Activated CD4-positive, alpha-beta T cell treated with anti-CD3 and anti-CD28 coated beads, Interleukin-2, amount 10 ng/mL, durations not matched to agents 7 days and 5 days (primary cell): ENCODE measurements around the gene STK32C. TPM values are rescaled to one million over a fixed set of nuclear protein-coding genes. Genes with fewer than 3 reads are reported as not detected.

Experiments
- CTCF ChIA-PET: fragments of 350-600 bp; sonication (Branson Sonifier 250); formaldehyde crosslinking; loops from one replicate; lab custom pipeline; 2021; ENCODE audit warnings: antibody characterized with exemption; lab: Charles Lee
- POLR2A ChIA-PET: fragments of 350-600 bp; sonication (Branson Sonifier 250); formaldehyde crosslinking; loops from one replicate; lab custom pipeline; 2021; ENCODE audit warnings: antibody characterized with exemption; lab: Charles Lee
- DNase-seq: peaks from one replicate; pipeline ENCODE4 v3.0.0-alpha.2; 2020
- H3K27ac Mint-ChIP-seq: one replicate; pipeline ENCODE4 v1.8.0; 2021; ENCODE audit warnings: mild to moderate bottlenecking, moderate library complexity, mixed read lengths
- H3K27me3 Mint-ChIP-seq: one replicate; pipeline ENCODE4 v1.8.0; 2021; ENCODE audit warnings: mixed read lengths
- H3K36me3 Mint-ChIP-seq: one replicate; pipeline ENCODE4 v1.8.0; 2021; ENCODE audit warnings: low read depth, mixed read lengths
- H3K4me1 Mint-ChIP-seq: one replicate; pipeline ENCODE4 v1.8.0; 2021; ENCODE audit warnings: mixed read lengths
- H3K4me3 Mint-ChIP-seq: one replicate; pipeline ENCODE4 v1.8.0; 2021; ENCODE audit warnings: mild to moderate bottlenecking, moderate library complexity, mixed read lengths
- H3K9me3 Mint-ChIP-seq: one replicate; pipeline ENCODE4 v1.8.0; 2021; ENCODE audit warnings: mixed read lengths
- total RNA-seq, 2 experiments: library from RNA; stranded (reverse); gene quantifications; one replicate each; pipeline ENCODE4 v1.2.3, GENCODE V29; 2021

STK32C gene
- total RNA-seq, 2 experiments from 2014 or later: 11.1 to 15.2 TPM

- ChIA-PET CTCF (interaction anchor here (1.1 kb wide), 1 partner anchor 9 kb away, joined by 5 read pairs; no protein-coding TSS in a partner anchor), POLR2A (no interaction called here)
- H3K9me3 Mint-ChIP-seq: peaks cover 23% of the 10 kb centered on the region
- H3K4me1 Mint-ChIP-seq: no peaks in the 10 kb centered on the region
- H3K27me3 Mint-ChIP-seq: no peaks in the 10 kb centered on the region
- no peak overlapping the region for H3K27ac Mint-ChIP-seq
- H3K36me3 Mint-ChIP-seq: peaks cover 9% of the 10 kb centered on the region
- H3K4me3 Mint-ChIP-seq: no peak overlapping the region
- DNase-seq: no peak
Observed at GRCh38 chr10:132213917-132214316, 93.8 kb downstream of the STK32C start.

DNA sequence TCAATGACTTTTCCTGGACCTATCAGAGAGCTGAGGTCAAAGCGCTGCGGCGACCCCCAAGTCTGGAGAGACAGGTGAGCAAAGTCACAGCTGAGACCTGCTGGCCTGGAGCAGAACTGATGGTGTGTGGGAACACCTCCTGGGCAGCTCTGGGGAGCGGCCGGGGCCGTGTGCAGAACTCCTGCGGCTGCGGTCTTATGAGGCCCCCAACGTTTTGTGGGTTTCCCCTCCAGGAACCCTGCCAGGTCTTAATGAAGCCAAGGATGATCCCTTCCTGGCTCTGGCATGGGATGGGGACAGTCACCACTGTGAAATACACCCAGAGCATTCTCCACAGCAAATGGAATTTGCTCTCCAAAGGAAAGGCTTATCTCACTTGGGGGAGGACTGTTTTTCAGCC lies 94.9 kb downstream of the STK32C start:
- Mint-ChIP-seq H3K27me3 (no peaks in the 10 kb centered on the region), H3K9me3 (peaks cover 23% of the 10 kb centered on the region), H3K27ac (no peak overlapping the region), H3K4me1 (no peaks in the 10 kb centered on the region), H3K36me3 (peaks cover 9% of the 10 kb centered on the region), H3K4me3 (no peak overlapping the region)
- POLR2A ChIA-PET: no interaction called here
- CTCF ChIA-PET: no interaction called here
- DNase-seq: no peak

DNA sequence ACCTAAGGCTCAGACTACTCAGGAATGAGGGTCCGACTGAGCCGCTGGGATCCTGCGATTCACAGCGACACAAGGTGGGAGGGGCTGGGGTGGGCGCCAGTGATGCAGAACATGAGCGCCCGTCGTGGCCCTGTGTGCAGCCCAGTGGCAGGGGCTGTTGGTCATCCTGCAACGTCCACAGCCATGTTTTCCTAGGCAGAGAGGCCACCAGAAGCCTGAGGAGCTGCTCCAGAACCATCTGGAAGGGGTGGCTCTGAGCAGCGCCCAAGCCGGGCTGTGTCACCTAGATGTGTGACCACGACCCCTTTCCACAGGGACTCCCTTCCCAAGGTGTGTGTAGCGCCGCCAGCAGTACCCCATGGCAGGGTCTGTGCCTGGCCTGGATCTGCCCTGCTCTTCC lies 96.5 kb downstream of the STK32C start:
- ChIA-PET CTCF (no interaction called here), POLR2A (no interaction called here)
- Mint-ChIP-seq H3K27ac (no peak overlapping the region), H3K4me1 (no peaks in the 10 kb centered on the region), H3K4me3 (no peak overlapping the region), H3K36me3 (peaks cover 3% of the 10 kb centered on the region), H3K9me3 (peaks cover 16% of the 10 kb centered on the region), H3K27me3 (no peaks in the 10 kb centered on the region)
- DNase-seq: no peak

- POLR2A ChIA-PET: no interaction called here
- H3K36me3 Mint-ChIP-seq: peaks cover 3% of the 10 kb centered on the region
- no peaks in the 10 kb centered on the region for H3K4me1 Mint-ChIP-seq
- H3K27ac Mint-ChIP-seq: no peak overlapping the region
- DNase-seq: no peak
- peaks cover 14% of the 10 kb centered on the region for H3K9me3 Mint-ChIP-seq
- CTCF ChIA-PET: no interaction called here
- H3K27me3 Mint-ChIP-seq: no peaks in the 10 kb centered on the region
- H3K4me3 Mint-ChIP-seq: no peak overlapping the region
Observed at GRCh38 chr10:132210766-132211165, 97.0 kb downstream of the STK32C start.

DNA sequence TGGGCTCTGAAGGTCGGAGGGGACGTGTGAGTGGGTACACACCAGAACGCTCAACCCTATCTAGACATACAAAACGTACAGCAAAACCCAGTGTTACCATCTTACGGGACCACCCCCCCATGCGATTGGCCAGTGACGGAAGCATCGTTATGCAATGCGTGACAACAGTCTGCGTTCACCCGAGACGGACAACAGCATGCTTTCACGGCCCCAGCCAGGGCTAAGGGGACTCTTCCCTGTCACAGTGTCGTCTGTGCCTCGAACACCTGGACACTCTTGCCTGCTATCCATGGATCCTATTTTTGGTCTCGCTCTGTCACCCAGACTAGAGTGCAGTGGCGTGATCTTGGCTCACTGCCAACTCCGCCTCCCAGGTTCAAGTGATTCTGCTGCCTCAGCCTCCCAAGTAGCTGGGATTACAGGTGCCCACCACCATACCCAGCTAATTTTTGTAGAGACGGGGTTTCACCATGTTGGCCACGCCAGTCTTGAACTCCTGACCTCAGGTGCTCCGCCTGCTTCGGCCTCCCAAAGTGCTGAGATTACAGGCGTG lies 97.7 kb downstream of the STK32C start:
- Mint-ChIP-seq H3K4me1 (no peaks in the 10 kb centered on the region), H3K36me3 (no peaks in the 10 kb centered on the region), H3K27ac (no peak overlapping the region), H3K27me3 (no peaks in the 10 kb centered on the region), H3K4me3 (no peak overlapping the region), H3K9me3 (peaks cover 7% of the 10 kb centered on the region)
- DNase-seq: no peak
- ChIA-PET CTCF (no interaction called here), POLR2A (no interaction called here)

- CTCF ChIA-PET: no interaction called here
Observed at GRCh38 chr10:132209130-132209529, 98.6 kb downstream of the STK32C start.

GRCh38 chr10:132208462-132209050 lies 99.2 kb downstream of the STK32C start:
- Mint-ChIP-seq H3K4me3 (no peak overlapping the region), H3K9me3 (peaks cover 3% of the 10 kb centered on the region), H3K27me3 (no peaks in the 10 kb centered on the region), H3K27ac (no peak overlapping the region), H3K36me3 (no peaks in the 10 kb centered on the region), H3K4me1 (no peaks in the 10 kb centered on the region)
- CTCF ChIA-PET: no interaction called here
- POLR2A ChIA-PET: no interaction called here
- DNase-seq: no peak

More at GRCh38 chr10:132209130-132209529, 98.6 kb downstream of the STK32C start:
- POLR2A ChIA-PET: no interaction called here
- H3K36me3 Mint-ChIP-seq: no peaks in the 10 kb centered on the region
- no peak for DNase-seq
- no peaks in the 10 kb centered on the region for H3K4me1 Mint-ChIP-seq
- no peaks in the 10 kb centered on the region for H3K27me3 Mint-ChIP-seq
- no peak overlapping the region for H3K27ac Mint-ChIP-seq
- H3K9me3 Mint-ChIP-seq: peaks cover 7% of the 10 kb centered on the region
- no peak overlapping the region for H3K4me3 Mint-ChIP-seq

- H3K4me1 Mint-ChIP-seq: no peaks in the 10 kb centered on the region
- H3K9me3 Mint-ChIP-seq: no peaks in the 10 kb centered on the region
- ChIA-PET CTCF (interaction anchor here (0.6 kb wide), 1 partner anchor 340 kb away, joined by 3 read pairs; no protein-coding TSS in a partner anchor), POLR2A (no interaction called here)
- H3K4me3 Mint-ChIP-seq: no peak overlapping the region
- no peaks in the 10 kb centered on the region for H3K27me3 Mint-ChIP-seq
- H3K27ac Mint-ChIP-seq: no peak overlapping the region
- DNase-seq: no peak
- no peaks in the 10 kb centered on the region for H3K36me3 Mint-ChIP-seq
Observed at GRCh38 chr10:132207536-132208461, 100.0 kb downstream of the STK32C start.

DNA sequence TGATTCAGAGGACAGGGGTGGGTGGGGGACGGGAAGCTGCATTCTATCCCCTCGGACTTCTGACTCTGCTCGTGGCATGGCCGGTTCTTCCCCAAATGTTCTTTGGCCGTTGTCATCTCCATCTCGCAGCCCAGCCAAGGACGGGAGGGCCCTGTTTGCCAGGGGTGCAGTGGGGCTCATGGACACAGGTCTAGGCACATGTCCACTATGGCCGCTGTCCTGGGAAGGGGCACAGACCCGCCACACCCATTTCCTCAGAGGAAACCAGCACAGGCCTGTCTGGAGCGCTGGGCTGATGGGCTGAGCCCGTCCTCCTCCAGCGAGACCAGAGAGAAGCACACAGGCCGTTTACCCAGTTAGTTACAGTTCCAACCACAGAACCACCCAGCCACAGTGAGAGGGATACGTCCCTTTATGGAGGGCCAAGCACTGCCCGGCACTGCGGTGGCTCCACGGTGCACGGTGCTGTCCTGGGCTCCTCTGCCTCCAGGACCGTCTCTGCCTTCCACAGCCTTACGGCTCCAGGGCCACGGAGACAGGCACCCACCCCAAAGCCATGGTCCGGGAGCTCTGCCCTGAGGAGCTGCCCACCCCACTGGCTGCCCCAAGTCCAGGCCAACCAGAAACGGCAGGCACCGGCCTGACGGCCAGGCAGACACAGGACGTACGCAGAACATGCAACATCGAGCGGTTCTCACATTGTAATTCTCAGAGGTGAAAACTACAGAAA lies 100.8 kb downstream of the STK32C start:
- Mint-ChIP-seq H3K27me3 (no peaks in the 10 kb centered on the region), H3K9me3 (no peaks in the 10 kb centered on the region), H3K27ac (no peak overlapping the region), H3K4me3 (no peak overlapping the region), H3K36me3 (no peaks in the 10 kb centered on the region), H3K4me1 (no peaks in the 10 kb centered on the region)
- CTCF ChIA-PET: interaction anchor here (0.6 kb wide), 1 partner anchor 341 kb away, joined by 3 read pairs; no protein-coding TSS in a partner anchor
- POLR2A ChIA-PET: no interaction called here
- no peak for DNase-seq

- CTCF ChIA-PET: no interaction called here
- Mint-ChIP-seq H3K27me3 (no peaks in the 10 kb centered on the region), H3K9me3 (no peaks in the 10 kb centered on the region), H3K4me3 (no peak overlapping the region), H3K27ac (no peak overlapping the region), H3K4me1 (no peaks in the 10 kb centered on the region), H3K36me3 (no peaks in the 10 kb centered on the region)
- DNase-seq: no peak
- POLR2A ChIA-PET: no interaction called here
Observed at GRCh38 chr10:132206377-132206745, 101.4 kb downstream of the STK32C start.

DNA sequence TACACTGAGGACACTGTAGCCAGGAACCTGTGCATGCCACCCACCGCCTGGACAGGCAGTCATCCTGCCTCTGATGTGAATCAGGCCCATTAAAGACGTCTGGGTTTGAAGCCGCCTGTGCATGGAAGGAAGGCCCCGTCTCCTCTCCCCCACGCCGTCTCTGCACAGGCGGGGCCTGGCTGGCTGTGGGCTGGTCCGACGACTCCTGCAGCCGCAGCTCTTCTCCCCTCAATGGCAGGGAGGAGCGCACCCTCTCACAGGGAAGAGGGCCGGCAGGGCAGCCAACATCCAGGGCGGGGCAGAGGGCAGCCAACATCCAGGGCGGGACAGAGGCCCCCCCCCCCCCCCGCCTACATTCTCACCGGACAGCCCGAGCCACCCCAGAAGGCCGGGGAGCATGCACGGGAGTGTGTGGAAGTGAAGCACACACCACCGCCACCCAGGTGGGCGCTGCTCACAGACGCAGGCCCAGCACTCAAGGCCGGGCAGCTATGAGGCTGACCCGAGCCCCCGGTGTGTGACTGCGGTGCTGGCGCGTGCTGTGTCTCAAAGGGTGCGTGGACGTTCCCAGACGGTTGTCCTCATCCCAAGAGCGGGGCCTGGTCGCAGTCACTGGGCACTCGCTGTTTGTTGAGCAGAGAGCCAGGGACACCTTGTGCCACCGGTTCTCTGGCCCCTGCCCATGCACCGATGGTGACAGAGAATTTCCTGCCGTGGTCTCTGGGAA lies 101.9 kb downstream of the STK32C start:
- POLR2A ChIA-PET: no interaction called here
- DNase-seq: no peak

DNA sequence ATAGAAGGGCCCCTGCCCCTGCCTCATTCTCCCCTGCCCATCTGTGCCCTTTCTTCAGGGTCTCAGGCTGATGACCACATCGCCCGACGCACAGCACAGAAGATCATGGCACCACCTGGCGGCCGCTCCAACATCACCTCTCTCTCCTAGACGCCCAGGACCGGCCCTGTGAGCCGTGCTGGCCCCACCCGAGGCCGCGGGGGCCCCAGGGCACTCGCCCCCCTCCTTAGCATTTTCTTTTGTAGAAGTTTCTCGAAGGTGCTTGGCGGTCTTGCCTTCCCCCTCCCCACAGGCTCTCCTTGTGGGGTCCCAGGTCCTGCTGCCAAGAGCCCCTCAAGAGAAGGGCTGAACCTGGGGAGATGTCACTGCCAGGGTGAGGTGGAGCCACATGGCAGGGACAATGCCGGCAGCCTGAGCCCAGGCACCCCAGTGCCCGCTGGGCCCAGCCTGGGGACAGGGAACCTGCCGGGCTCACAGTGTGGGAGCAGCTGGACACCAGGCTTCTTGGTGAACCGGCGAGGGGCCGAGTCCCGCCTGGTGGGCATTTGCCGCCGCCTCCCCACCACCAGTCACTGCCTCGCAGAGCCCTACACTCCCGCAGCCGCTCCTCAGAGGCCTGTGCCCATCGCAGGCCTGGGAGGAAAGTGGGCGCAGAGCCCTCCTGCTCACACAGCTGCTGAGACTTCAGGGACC lies 102.8 kb downstream of the STK32C start:
- H3K4me1 Mint-ChIP-seq: no peaks in the 10 kb centered on the region
- no peaks in the 10 kb centered on the region for H3K27me3 Mint-ChIP-seq
- no peaks in the 10 kb centered on the region for H3K9me3 Mint-ChIP-seq
- ChIA-PET POLR2A (no interaction called here), CTCF (no interaction called here)
- DNase-seq: no peak
- no peaks in the 10 kb centered on the region for H3K36me3 Mint-ChIP-seq
- no peak overlapping the region for H3K27ac Mint-ChIP-seq
- H3K4me3 Mint-ChIP-seq: no peak overlapping the region

More for the DNA sequence above, 101.9 kb downstream of the STK32C start:
- Mint-ChIP-seq H3K36me3 (no peaks in the 10 kb centered on the region), H3K9me3 (no peaks in the 10 kb centered on the region), H3K4me3 (no peak overlapping the region), H3K27ac (no peak overlapping the region), H3K4me1 (no peaks in the 10 kb centered on the region), H3K27me3 (no peaks in the 10 kb centered on the region)
- CTCF ChIA-PET: no interaction called here
